K562 (cell line): ENCODE results near the gene ZMIZ1. TPM values are rescaled to one million over a fixed set of nuclear protein-coding genes. Genes with fewer than 3 reads are reported as not detected.

ENCODE experiments used
- ASH1L ChIP-seq: fragments of 450-650 bp; IDR thresholded peaks from 2 replicates; pipeline ENCODE4 v1.6.1; 2018; ENCODE audit warnings: borderline replicate concordance, mild to moderate bottlenecking, low read depth; ENCODE audit not compliant: partially characterized antibody
- CCNT2 ChIP-seq: IDR thresholded peaks from 2 replicates; pipeline ENCODE4 v1.6.1; 2011; ENCODE audit warnings: borderline replicate concordance, low read depth, mild to moderate bottlenecking, moderate library complexity, mixed read lengths, low read length; ENCODE audit not compliant: insufficient read length; ENCODE audit errors: extremely low read depth
- CHD2 ChIP-seq: IDR thresholded peaks from 2 replicates; pipeline ENCODE4 v1.6.1; 2011; ENCODE audit warnings: low read depth, low read length
- FIP1L1 ChIP-seq: fragments of 200-400 bp; formaldehyde crosslinking; IDR thresholded peaks from 2 replicates; pipeline ENCODE4 v1.6.1; 2018; ENCODE audit warnings: mild to moderate bottlenecking, low read depth, low read length; ENCODE audit not compliant: poor library complexity, severe bottlenecking
- GATAD2B ChIP-seq: fragments of 450-650 bp; IDR thresholded peaks from 2 replicates; pipeline ENCODE4 v1.6.1; 2017; ENCODE audit warnings: mild to moderate bottlenecking, borderline replicate concordance
- JUN ChIP-seq, 2 experiments: sonication (generic) in 1 of 2; formaldehyde crosslinking in 1 of 2; IDR thresholded peaks; 2 replicates each; pipeline versions ENCODE4 v1.6.1 to v1.8.0; 2012 to 2022; ENCODE audit warnings: borderline replicate concordance in 2 of 2, mild to moderate bottlenecking in 2 of 2, improper control_type of control experiment in 1 of 2, low read depth in 1 of 2, low read length in 1 of 2, missing genetic modification reagents in 1 of 2
- MAFF ChIP-seq: IDR thresholded peaks from 2 replicates; pipeline ENCODE4 v1.6.1; 2012; ENCODE audit warnings: low read length, improper control_type of control experiment
- MCM7 ChIP-seq, 2 experiments: fragments of 450-650 bp; IDR thresholded peaks; 2 replicates each; pipeline ENCODE4 v1.6.1; 2016 to 2018
- NCOA6 ChIP-seq: fragments of 450-650 bp; IDR thresholded peaks from 2 replicates; pipeline ENCODE4 v1.6.1; 2017; ENCODE audit warnings: mild to moderate bottlenecking
- NFYB ChIP-seq: IDR thresholded peaks from 2 replicates; pipeline ENCODE4 v1.6.1; 2011; ENCODE audit warnings: mild to moderate bottlenecking, moderate library complexity; ENCODE audit not compliant: insufficient read length; ENCODE audit errors: extremely low read depth
- NR1H2 ChIP-seq: sonication (generic); formaldehyde crosslinking; IDR thresholded peaks from 2 replicates; pipeline ENCODE4 v1.4.0; 2020; ENCODE audit warnings: mild to moderate bottlenecking, missing genetic modification reagents
- RNF2 ChIP-seq: sonication (generic); IDR thresholded peaks from 2 replicates; pipeline ENCODE4 v1.6.1; 2016
- SRSF3 ChIP-seq: fragments of 200-400 bp; formaldehyde crosslinking; IDR thresholded peaks from 2 replicates; pipeline ENCODE4 v1.6.1; 2016; ENCODE audit warnings: mild to moderate bottlenecking, low read length, moderate library complexity; ENCODE audit not compliant: insufficient read depth
- ZBTB7A ChIP-seq: IDR thresholded peaks from 2 replicates; pipeline ENCODE4 v1.6.1; 2011; ENCODE audit warnings: low read depth, mild to moderate bottlenecking, low read length, moderate library complexity, borderline replicate concordance; ENCODE audit not compliant: control insufficient read depth
- ZNF507 ChIP-seq: conservative IDR thresholded peaks from 2 replicates; pipeline ENCODE4 v1.6.1; 2017; ENCODE audit warnings: missing genetic modification characterization, missing compliant biosample characterization
- ZNF561 ChIP-seq: fragments of 450-650 bp; formaldehyde crosslinking; conservative IDR thresholded peaks from 2 replicates; pipeline ENCODE4 v1.4.0; 2020; ENCODE audit warnings: mild to moderate bottlenecking, moderate library complexity
- ZNF668 ChIP-seq: fragments of 250-450 bp; sonication (Bioruptor Pico); IDR thresholded peaks from 2 replicates; pipeline ENCODE4 v1.8.0; 2022; ENCODE audit warnings: mild to moderate bottlenecking, inconsistent platforms
- polyA plus RNA-seq, 8 experiments: library from polyadenylated mRNA; depleted of rRNA in 4 of 8; stranded (reverse) in 5 of 8; unstranded in 3 of 8; fragments of >200 nt; fragmentation: Nextera tagmentation in 2 of 8; fragmentation: Illumina TruSeq in 1 of 8; extraction: Ambion mirVana in 2 of 8; extraction: Trizol in 1 of 8; gene quantifications; 2 replicates each; pipeline versions ENCODE4 v1.2.1 to v1.2.3, GENCODE V29; 2011 to 2014; ENCODE audit warnings: inconsistent platforms in 1 of 8, missing spikeins in 1 of 8
- total RNA-seq, 7 experiments: library from RNA; depleted of rRNA in 6 of 7; stranded (reverse); fragments of >200 nt in 6 of 7; fragmentation: Illumina TruSeq in 2 of 7; extraction: Trizol in 2 of 7; gene quantifications; 2 replicates each; pipeline versions ENCODE4 v1.2.1 to v1.2.3, GENCODE V29; 2011 to 2021; ENCODE audit warnings: low replicate concordance in 1 of 7
- TF ChIP-seq, protein P1 (sequence below): IDR thresholded peaks from 3 replicates; pipeline ENCODE4 v1.6.1; 2011; ENCODE audit warnings: borderline replicate concordance, mild to moderate bottlenecking; ENCODE audit not compliant: insufficient read length, insufficient read depth
- TF ChIP-seq, protein P2 (sequence below): fragments of 450-650 bp; IDR thresholded peaks from 2 replicates; pipeline ENCODE4 v1.6.1; 2016
- TF ChIP-seq, protein P3 (sequence below): sonication (generic); formaldehyde crosslinking; IDR thresholded peaks from 2 replicates; pipeline ENCODE4 v1.5.0; 2020; ENCODE audit warnings: missing genetic modification reagents

The ZMIZ1 gene
- total and polyA plus RNA-seq, 9 of the 15 experiments (the other 6 are each of a cell fraction or from before 2014, with no cell fraction given), result 1.0 to 37.3 (median 4.3) TPM

DNA sequence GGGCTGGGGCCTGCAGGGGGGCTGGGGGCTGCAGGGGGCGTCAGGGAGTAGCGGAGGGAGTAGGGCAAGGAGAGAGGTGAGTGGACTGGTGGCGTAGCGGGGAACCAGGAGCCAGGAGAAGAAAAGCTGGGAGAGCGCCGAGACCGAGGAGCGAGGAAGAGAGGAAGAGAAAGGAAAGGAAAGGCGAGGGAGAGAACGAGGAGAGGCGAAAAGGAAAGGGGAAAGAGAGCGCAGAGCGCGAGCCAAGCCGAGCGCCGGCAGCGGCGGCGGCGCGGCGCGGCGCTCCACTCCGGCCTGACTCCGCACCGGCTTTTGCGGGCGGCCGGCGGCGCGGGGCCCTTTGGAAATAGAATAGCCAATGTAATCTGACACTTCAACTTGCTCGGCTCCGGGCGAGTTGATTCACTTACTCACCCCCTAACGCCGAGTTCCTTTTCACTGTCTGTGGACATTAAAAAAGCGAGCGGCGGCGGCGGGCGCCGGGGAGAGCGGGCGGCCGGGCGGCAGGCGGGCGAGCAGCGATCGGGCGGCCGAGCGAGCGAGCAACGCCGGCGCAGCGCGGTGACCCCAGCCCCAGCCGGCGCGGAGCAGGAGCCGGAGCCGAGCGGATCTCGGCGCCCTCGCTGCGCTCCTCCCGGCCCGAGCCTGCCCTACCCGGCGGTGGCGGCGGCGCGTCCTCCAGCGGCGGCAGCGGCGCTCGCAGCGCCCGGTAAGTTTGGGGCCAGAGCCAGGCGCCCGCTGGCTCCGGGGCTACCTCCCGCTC, at the start of gene ZMIZ1 (continued):
- TF ChIP-seq, protein P1, sequence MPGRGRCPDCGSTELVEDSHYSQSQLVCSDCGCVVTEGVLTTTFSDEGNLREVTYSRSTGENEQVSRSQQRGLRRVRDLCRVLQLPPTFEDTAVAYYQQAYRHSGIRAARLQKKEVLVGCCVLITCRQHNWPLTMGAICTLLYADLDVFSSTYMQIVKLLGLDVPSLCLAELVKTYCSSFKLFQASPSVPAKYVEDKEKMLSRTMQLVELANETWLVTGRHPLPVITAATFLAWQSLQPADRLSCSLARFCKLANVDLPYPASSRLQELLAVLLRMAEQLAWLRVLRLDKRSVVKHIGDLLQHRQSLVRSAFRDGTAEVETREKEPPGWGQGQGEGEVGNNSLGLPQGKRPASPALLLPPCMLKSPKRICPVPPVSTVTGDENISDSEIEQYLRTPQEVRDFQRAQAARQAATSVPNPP, result no peak
- TF ChIP-seq JUN (IDR thresholded peaks at IDR 0.05; ENCODE audit: borderline replicate concordance, low read depth, low read length), result peak; percentile 53; the same call in 1 of the 2 replicates
- no peak for TF ChIP-seq JUN (CRISPR knock-in tag; IDR thresholded peaks at IDR 0.05; ENCODE audit: borderline replicate concordance)
- TF ChIP-seq ZNF561 (CRISPR knock-in tag), result no peak
- no peak for TF ChIP-seq NCOA6
- no peak for TF ChIP-seq NFYB
- 0 out of 2 replicates have a peak, but pooled peaks have one; percentile 42 for TF ChIP-seq ZNF668 (CRISPR knock-in tag)
- TF ChIP-seq MAFF, result no peak
- no peak for TF ChIP-seq CHD2
- TF ChIP-seq, protein P2, sequence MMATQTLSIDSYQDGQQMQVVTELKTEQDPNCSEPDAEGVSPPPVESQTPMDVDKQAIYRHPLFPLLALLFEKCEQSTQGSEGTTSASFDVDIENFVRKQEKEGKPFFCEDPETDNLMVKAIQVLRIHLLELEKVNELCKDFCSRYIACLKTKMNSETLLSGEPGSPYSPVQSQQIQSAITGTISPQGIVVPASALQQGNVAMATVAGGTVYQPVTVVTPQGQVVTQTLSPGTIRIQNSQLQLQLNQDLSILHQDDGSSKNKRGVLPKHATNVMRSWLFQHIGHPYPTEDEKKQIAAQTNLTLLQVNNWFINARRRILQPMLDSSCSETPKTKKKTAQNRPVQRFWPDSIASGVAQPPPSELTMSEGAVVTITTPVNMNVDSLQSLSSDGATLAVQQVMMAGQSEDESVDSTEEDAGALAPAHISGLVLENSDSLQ, result no peak
- no peak for TF ChIP-seq MCM7 (IDR thresholded peaks at IDR 0.05)
- peak; percentile 91 for TF ChIP-seq ZBTB7A
- TF ChIP-seq ZNF507 (tag), result no peak
- TF ChIP-seq GATAD2B, result peak; percentile 95
- TF ChIP-seq FIP1L1, result peak; percentile 14
- no peak for TF ChIP-seq NR1H2
- TF ChIP-seq, protein P3, sequence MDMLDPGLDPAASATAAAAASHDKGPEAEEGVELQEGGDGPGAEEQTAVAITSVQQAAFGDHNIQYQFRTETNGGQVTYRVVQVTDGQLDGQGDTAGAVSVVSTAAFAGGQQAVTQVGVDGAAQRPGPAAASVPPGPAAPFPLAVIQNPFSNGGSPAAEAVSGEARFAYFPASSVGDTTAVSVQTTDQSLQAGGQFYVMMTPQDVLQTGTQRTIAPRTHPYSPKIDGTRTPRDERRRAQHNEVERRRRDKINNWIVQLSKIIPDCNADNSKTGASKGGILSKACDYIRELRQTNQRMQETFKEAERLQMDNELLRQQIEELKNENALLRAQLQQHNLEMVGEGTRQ (CRISPR knock-in tag), result no peak
- TF ChIP-seq CCNT2, result peak; percentile 95
- TF ChIP-seq SRSF3, result no peak
- peak; percentile 74; the same call in 1 of the 2 replicates for TF ChIP-seq RNF2
- no peak for TF ChIP-seq ASH1L
